Ishikawa (cell line): ENCODE results near the gene YY1.

Experiments
- CEBPB ChIP-seq: IDR thresholded peaks from 2 replicates; pipeline ENCODE4 v1.6.1; 2012
- CREB1 ChIP-seq: IDR thresholded peaks from 2 replicates; pipeline ENCODE4 v1.6.1; 2012; ENCODE audit warnings: low read depth
- EGR1 ChIP-seq: IDR thresholded peaks from 2 replicates; pipeline ENCODE4 v1.6.1; 2012
- EP300 ChIP-seq: IDR thresholded peaks from 2 replicates; pipeline ENCODE4 v1.6.1; 2012; ENCODE audit warnings: borderline replicate concordance
- FOXM1 ChIP-seq: IDR thresholded peaks from 2 replicates; pipeline ENCODE4 v1.6.1; 2012; ENCODE audit warnings: low read depth, borderline replicate concordance
- NFIC ChIP-seq: IDR thresholded peaks from 2 replicates; pipeline ENCODE4 v1.6.1; 2012
- RAD21 ChIP-seq: IDR thresholded peaks from 2 replicates; pipeline ENCODE4 v1.6.1; 2012; ENCODE audit warnings: low read depth
- TAF1 ChIP-seq: IDR thresholded peaks from 2 replicates; pipeline ENCODE4 v1.6.1; 2012; ENCODE audit warnings: low read depth, mild to moderate bottlenecking
- TCF12 ChIP-seq: IDR thresholded peaks from 2 replicates; pipeline ENCODE4 v1.6.1; 2012; ENCODE audit warnings: low read depth
- TEAD4 ChIP-seq: IDR thresholded peaks from 2 replicates; pipeline ENCODE4 v1.6.1; 2012
- YY1 ChIP-seq: IDR thresholded peaks from 2 replicates; pipeline ENCODE4 v1.6.1; 2012; ENCODE audit warnings: low read depth
- ZBTB7A ChIP-seq: IDR thresholded peaks from 2 replicates; pipeline ENCODE4 v1.6.1; 2012; ENCODE audit warnings: low read depth
- TF ChIP-seq, protein P1 (sequence below): IDR thresholded peaks from 2 replicates; pipeline ENCODE4 v1.6.1; 2012
- TF ChIP-seq, protein P2 (sequence below): IDR thresholded peaks from 2 replicates; pipeline ENCODE4 v1.6.1; 2012; ENCODE audit warnings: low read depth, mild to moderate bottlenecking
- TF ChIP-seq, protein P3 (sequence below): IDR thresholded peaks from 2 replicates; pipeline ENCODE4 v1.6.1; 2012

YY1 gene

DNA sequence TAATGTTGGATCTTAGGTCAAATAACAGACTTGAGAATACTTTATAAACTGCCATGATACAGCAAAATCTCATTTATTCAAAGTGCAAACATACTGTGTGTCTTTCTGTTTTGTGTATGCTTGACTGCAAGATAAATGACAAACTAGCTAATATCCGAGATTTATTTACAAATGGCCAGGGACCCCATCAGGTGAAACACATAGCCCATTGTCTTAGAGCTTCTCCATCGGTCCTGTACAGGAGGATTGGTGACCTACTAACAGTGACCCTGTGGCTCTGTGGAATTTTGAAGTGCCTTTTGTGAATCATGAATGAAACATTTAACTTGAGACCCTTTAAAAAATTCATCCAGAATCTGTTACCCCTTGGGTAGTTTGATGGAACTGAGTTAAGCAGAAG, 40.2 kb downstream of the YY1 start:
- no peak for TF ChIP-seq EGR1
- TF ChIP-seq TEAD4 = no peak
- no peak for TF ChIP-seq YY1
- no peak for TF ChIP-seq RAD21
- no peak for TF ChIP-seq TAF1

DNA sequence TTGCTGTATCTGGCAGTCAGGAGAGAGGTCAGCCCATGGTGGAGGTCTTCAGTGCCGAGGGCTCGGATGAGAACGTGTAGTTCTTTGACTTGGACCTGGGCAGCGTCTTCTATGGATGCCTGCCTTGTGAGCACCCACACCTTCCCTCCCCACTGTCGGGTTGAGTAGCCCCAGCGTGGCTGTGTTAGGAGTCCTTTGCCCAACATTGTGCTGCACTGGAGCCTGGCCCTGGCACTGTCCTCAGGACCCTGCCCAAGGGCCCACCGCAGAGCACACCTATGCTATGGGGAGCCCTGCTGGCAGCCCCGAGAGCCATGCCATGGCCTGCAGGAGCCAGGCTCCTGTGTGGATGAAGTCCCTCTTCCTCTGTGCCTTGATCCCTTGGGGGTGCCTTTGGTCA, 40.6 kb downstream of the YY1 start:
- TF ChIP-seq YY1 (no peak), CEBPB (no peak), EP300 (no peak), TEAD4 (no peak), ZBTB7A (no peak), CREB1 (no peak)
- TF ChIP-seq, protein P1, sequence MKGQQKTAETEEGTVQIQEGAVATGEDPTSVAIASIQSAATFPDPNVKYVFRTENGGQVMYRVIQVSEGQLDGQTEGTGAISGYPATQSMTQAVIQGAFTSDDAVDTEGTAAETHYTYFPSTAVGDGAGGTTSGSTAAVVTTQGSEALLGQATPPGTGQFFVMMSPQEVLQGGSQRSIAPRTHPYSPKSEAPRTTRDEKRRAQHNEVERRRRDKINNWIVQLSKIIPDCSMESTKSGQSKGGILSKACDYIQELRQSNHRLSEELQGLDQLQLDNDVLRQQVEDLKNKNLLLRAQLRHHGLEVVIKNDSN = no peak
- TF ChIP-seq, protein P2, sequence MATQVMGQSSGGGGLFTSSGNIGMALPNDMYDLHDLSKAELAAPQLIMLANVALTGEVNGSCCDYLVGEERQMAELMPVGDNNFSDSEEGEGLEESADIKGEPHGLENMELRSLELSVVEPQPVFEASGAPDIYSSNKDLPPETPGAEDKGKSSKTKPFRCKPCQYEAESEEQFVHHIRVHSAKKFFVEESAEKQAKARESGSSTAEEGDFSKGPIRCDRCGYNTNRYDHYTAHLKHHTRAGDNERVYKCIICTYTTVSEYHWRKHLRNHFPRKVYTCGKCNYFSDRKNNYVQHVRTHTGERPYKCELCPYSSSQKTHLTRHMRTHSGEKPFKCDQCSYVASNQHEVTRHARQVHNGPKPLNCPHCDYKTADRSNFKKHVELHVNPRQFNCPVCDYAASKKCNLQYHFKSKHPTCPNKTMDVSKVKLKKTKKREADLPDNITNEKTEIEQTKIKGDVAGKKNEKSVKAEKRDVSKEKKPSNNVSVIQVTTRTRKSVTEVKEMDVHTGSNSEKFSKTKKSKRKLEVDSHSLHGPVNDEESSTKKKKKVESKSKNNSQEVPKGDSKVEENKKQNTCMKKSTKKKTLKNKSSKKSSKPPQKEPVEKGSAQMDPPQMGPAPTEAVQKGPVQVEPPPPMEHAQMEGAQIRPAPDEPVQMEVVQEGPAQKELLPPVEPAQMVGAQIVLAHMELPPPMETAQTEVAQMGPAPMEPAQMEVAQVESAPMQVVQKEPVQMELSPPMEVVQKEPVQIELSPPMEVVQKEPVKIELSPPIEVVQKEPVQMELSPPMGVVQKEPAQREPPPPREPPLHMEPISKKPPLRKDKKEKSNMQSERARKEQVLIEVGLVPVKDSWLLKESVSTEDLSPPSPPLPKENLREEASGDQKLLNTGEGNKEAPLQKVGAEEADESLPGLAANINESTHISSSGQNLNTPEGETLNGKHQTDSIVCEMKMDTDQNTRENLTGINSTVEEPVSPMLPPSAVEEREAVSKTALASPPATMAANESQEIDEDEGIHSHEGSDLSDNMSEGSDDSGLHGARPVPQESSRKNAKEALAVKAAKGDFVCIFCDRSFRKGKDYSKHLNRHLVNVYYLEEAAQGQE = no peak

- TF ChIP-seq EGR1 = no peak
- TF ChIP-seq YY1 = no peak
- TF ChIP-seq FOXM1 = no peak
- TF ChIP-seq CREB1 = no peak
- TF ChIP-seq, protein P2 = no peak
- TF ChIP-seq EP300 = no peak
Measured at GRCh38 chr14:100281286-100282082, 42.5 kb downstream of the YY1 start.

GRCh38 chr14:100282083-100282350, 43.1 kb downstream of the YY1 start:
- TF ChIP-seq EP300 (no peak), TCF12 (no peak), CREB1 (no peak), NFIC (no peak), ZBTB7A (no peak), TEAD4 (no peak), CEBPB (no peak), TAF1 (no peak), RAD21 (no peak), EGR1 (no peak), YY1 (no peak), FOXM1 (no peak)
- TF ChIP-seq, protein P2 = no peak
- TF ChIP-seq, protein P3, sequence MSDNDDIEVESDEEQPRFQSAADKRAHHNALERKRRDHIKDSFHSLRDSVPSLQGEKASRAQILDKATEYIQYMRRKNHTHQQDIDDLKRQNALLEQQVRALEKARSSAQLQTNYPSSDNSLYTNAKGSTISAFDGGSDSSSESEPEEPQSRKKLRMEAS = no peak
- TF ChIP-seq, protein P1 = no peak

DNA sequence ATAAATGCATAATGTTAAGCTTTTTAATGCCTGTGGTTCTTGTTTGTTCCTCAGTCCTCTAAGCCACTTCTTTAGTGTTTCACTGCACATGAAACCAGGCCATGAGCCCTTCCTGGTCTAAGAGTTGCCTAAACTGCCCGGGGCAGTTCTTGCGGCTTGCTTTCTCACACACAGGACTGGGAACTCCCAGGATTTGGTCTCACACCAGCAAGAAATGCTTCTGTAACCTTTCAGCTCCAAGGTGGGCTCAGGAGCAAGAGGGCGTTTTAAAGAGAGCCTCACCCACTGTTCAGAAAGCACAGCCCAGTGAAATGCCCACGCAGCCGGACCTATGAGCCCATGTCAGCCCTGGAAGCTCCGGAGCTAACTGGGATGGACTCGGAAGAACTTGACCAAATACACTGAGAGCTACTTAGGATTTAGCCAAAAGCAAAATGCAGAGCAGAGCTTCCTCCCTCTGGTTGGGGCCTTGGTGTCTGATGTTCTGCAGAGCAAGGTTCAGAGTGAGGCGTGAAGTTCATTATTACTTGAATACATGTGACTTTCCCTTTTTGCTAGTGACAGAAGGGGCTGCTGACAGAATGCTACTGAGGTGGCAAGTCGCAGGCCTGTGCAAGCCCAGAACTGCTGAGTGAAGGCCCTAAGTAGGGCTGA, 43.9 kb downstream of the YY1 start:
- no peak for TF ChIP-seq RAD21
- TF ChIP-seq EGR1 = no peak
- no peak for TF ChIP-seq EP300
- no peak for TF ChIP-seq ZBTB7A
- no peak for TF ChIP-seq TCF12
- TF ChIP-seq TEAD4 = no peak
- TF ChIP-seq, protein P1 = no peak
- TF ChIP-seq, protein P3 = no peak
- no peak for TF ChIP-seq YY1
- TF ChIP-seq NFIC = no peak
- TF ChIP-seq, protein P2 = no peak
- TF ChIP-seq CEBPB = no peak
- no peak for TF ChIP-seq TAF1
